HCT116 (cell line): Measurements from ENCODE around the gene RPTOR. TPM values are rescaled to one million over a fixed set of nuclear protein-coding genes. Genes with fewer than 3 reads are reported as not detected.

Experiments used
- ATAC-seq: fragments of 200-7000 bp; cut with Tn5 transposase; 2 replicates; pipeline ENCODE4 v1.9.1; 2020; ENCODE audit warnings: mild to moderate bottlenecking, moderate library complexity
- BruUV-seq: library from RNA; stranded (reverse); fragments of 400-500 nt; replicated peaks from 2 replicates; lab custom pipeline; 2021; lab: Mats Ljungman, UMichigan
- CTCF ChIA-PET: fragments of 300-600 bp; sonication (Branson Sonifier 250); formaldehyde crosslinking; loops from one replicate; lab custom pipeline; 2021; ENCODE audit warnings: antibody characterized with exemption; lab: Charles Lee
- POLR2A ChIA-PET: fragments of 300-600, 350-600 bp; sonication (Branson Sonifier 250); formaldehyde crosslinking; loops from one replicate; lab custom pipeline; 2021; ENCODE audit warnings: antibody characterized with exemption; lab: Charles Lee
- RAD21 ChIA-PET, 2 experiments: fragments of 300-600 bp; sonication (Branson Sonifier 250); formaldehyde crosslinking; loops; one replicate each; lab custom pipeline; 2023; ENCODE audit warnings: low total read pairs in 2 of 2; ENCODE audit not compliant: uncharacterized antibody in 2 of 2, unreplicated experiment in 2 of 2, low non-redundant PET in 1 of 2; lab: Charles Lee
- DNase-seq: peaks from one replicate; pipeline ENCODE4 v3.0.0-alpha.2; 2010; ENCODE audit warnings: low read depth, low spot score
- H2AFZ ChIP-seq: fragments of 200-600 bp; shearing (Covaris generic), sonication (generic); 2 replicates; pipeline ENCODE4 v1.6.1; 2017; ENCODE audit warnings: low read depth, mixed run types, mixed read lengths, antibody characterized with exemption, low read length; ENCODE audit not compliant: poor library complexity, severe bottlenecking
- H3K27ac ChIP-seq: 2 replicates; pipeline ENCODE4 v1.5.1; 2012; ENCODE audit warnings: low read depth, low read length
- H3K27me3 ChIP-seq: fragments of 200-600 bp; sonication (generic); 2 replicates; pipeline ENCODE4 v1.6.1; 2016; ENCODE audit warnings: mixed run types, low read length, mixed read lengths; ENCODE audit not compliant: insufficient read depth
- H3K36me3 ChIP-seq, 2 experiments: fragments of 200-500 bp in 1 of 2; fragments of 200-600 bp in 1 of 2; sonication (Bioruptor generic) in 1 of 2; sonication (generic) in 1 of 2; 2 replicates each; pipeline versions ENCODE4 v1.5.1 to v1.6.1; 2014 to 2016; ENCODE audit warnings: low read length in 2 of 2, inconsistent platforms in 1 of 2, mixed read lengths in 1 of 2, mixed run types in 1 of 2; ENCODE audit not compliant: insufficient read depth in 2 of 2, control insufficient read depth in 1 of 2
- H3K4me1 ChIP-seq, 2 experiments: fragments of 200-600 bp in 1 of 2; sonication (generic) in 1 of 2; 2 replicates each; pipeline versions ENCODE4 v1.5.1 to v1.6.1; 2012 to 2017; ENCODE audit warnings: low read length in 2 of 2, inconsistent platforms in 1 of 2, mild to moderate bottlenecking in 1 of 2, mixed read lengths in 1 of 2, mixed run types in 1 of 2, moderate library complexity in 1 of 2; ENCODE audit not compliant: insufficient read depth in 2 of 2, control insufficient read depth in 1 of 2
- H3K4me2 ChIP-seq: fragments of 200-600 bp; sonication (generic); 2 replicates; pipeline ENCODE4 v1.6.1; 2017; ENCODE audit warnings: mixed run types, low read length, mixed read lengths
- H3K4me3 ChIP-seq, 2 experiments: fragments of 200-600 bp in 1 of 2; sonication (generic) in 1 of 2; replicated peaks in 1 of 2; 2 replicates each; pipeline ENCODE4 v1.5.1; 2011 to 2016; ENCODE audit warnings: low read length in 2 of 2, control low read depth in 1 of 2, low read depth in 1 of 2, mild to moderate bottlenecking in 1 of 2, mixed read lengths in 1 of 2, mixed run types in 1 of 2
- H3K79me2 ChIP-seq: fragments of 200-600 bp; sonication (generic); 2 replicates; pipeline ENCODE4 v1.6.1; 2017; ENCODE audit warnings: mild to moderate bottlenecking, mixed run types, low read length, moderate library complexity, mixed read lengths; ENCODE audit not compliant: insufficient read depth
- H3K9ac ChIP-seq: fragments of 200-600 bp; sonication (generic); 2 replicates; pipeline ENCODE4 v1.6.1; 2016; ENCODE audit warnings: low read length, mixed read lengths
- H3K9me2 ChIP-seq: fragments of 200-600 bp; sonication (generic), shearing (Covaris generic); 2 replicates; pipeline ENCODE4 v1.6.1; 2017; ENCODE audit warnings: mixed run types, mild to moderate bottlenecking, moderate library complexity; ENCODE audit not compliant: insufficient read depth
- H3K9me3 ChIP-seq, 2 experiments: fragments of 200-500 bp in 1 of 2; fragments of 200-600 bp in 1 of 2; sonication (Bioruptor generic) in 1 of 2; sonication (generic) in 1 of 2; 2 replicates each; pipeline ENCODE4 v1.6.1; 2014 to 2017; ENCODE audit warnings: low read length in 2 of 2, mixed read lengths in 2 of 2, inconsistent platforms in 1 of 2, low read depth in 1 of 2, mild to moderate bottlenecking in 1 of 2, mixed run types in 1 of 2, moderate library complexity in 1 of 2; ENCODE audit not compliant: control insufficient read depth in 1 of 2, insufficient read depth in 1 of 2
- H4K20me1 ChIP-seq: fragments of 200-600 bp; sonication (generic), shearing (Covaris generic); 2 replicates; pipeline ENCODE4 v1.6.1; 2017; ENCODE audit warnings: mixed run types, mild to moderate bottlenecking, moderate library complexity; ENCODE audit not compliant: insufficient read depth
- CBX3 ChIP-seq: IDR thresholded peaks from 2 replicates; pipeline ENCODE4 v1.6.1; 2012; ENCODE audit warnings: low read depth
- EGR1 ChIP-seq: IDR thresholded peaks from 2 replicates; pipeline ENCODE4 v1.6.1; 2012; ENCODE audit warnings: low read depth
- ELF1 ChIP-seq: IDR thresholded peaks from 2 replicates; pipeline ENCODE4 v1.6.1; 2012; ENCODE audit warnings: low read depth, borderline replicate concordance
- FOSL1 ChIP-seq: IDR thresholded peaks from 2 replicates; pipeline ENCODE4 v1.6.1; 2012; ENCODE audit warnings: low read depth
- JUND ChIP-seq: IDR thresholded peaks from 2 replicates; pipeline ENCODE4 v1.6.1; 2012
- MAX ChIP-seq: IDR thresholded peaks from 2 replicates; pipeline ENCODE4 v1.6.1; 2012
- POLR2A ChIP-seq: IDR thresholded peaks from 2 replicates; pipeline ENCODE4 v1.7.0; 2011; ENCODE audit warnings: borderline replicate concordance; ENCODE audit not compliant: insufficient read depth, insufficient read length; ENCODE audit errors: extremely low read depth
- SIN3A ChIP-seq: IDR thresholded peaks from 2 replicates; pipeline ENCODE4 v1.6.1; 2012; ENCODE audit warnings: low read depth
- SRF ChIP-seq: IDR thresholded peaks from 2 replicates; pipeline ENCODE4 v1.6.1; 2012; ENCODE audit warnings: low read depth
- TCF7L2 ChIP-seq: IDR thresholded peaks from 2 replicates; pipeline ENCODE4 v1.7.0; 2011; ENCODE audit warnings: borderline replicate concordance, inconsistent platforms; ENCODE audit not compliant: insufficient read depth, insufficient read length; ENCODE audit errors: extremely low read depth
- YY1 ChIP-seq: IDR thresholded peaks from 2 replicates; pipeline ENCODE4 v1.6.1; 2011; ENCODE audit warnings: low read length, low read depth, moderate library complexity, mild to moderate bottlenecking; ENCODE audit not compliant: insufficient replicate concordance; ENCODE audit errors: extremely low read depth
- ZFX ChIP-seq: fragments of 450-650 bp; IDR thresholded peaks from 2 replicates; pipeline ENCODE4 v1.6.1; 2017
- intact Hi-C: fragments of 100-400 bp; cut with micrococcal nuclease; formaldehyde crosslinking; loops from 2 replicates; pipeline ENCODE4 v1.10.0; 2022
- total RNA-seq: library from RNA; stranded (reverse); gene quantifications from one replicate; pipeline ENCODE4 v1.2.1, GENCODE V29; 2021; ENCODE audit not compliant: unreplicated experiment
- TF ChIP-seq, protein P1 (sequence below), 3 experiments: fragments of 200-600 bp in 1 of 3; sonication (generic) in 1 of 3; IDR thresholded peaks in 2 of 3; conservative IDR thresholded peaks in 1 of 3; 2 replicates each; pipeline ENCODE4 v1.5.1; 2012 to 2017; ENCODE audit warnings: low read depth in 2 of 3, low read length in 2 of 3, antibody characterized with exemption in 1 of 3, borderline replicate concordance in 1 of 3, control low read depth in 1 of 3, mild to moderate bottlenecking in 1 of 3, mixed read lengths in 1 of 3, mixed run types in 1 of 3, moderate library complexity in 1 of 3; ENCODE audit not compliant: insufficient read depth in 1 of 3
- TF ChIP-seq, protein P2 (sequence below): IDR thresholded peaks from 2 replicates; pipeline ENCODE4 v1.6.1; 2011; ENCODE audit warnings: mild to moderate bottlenecking, low read length, moderate library complexity; ENCODE audit not compliant: insufficient replicate concordance; ENCODE audit errors: extremely low read depth

Gene RPTOR
- total RNA-seq, 1 experiment from 2014 or later: 69.5 TPM

DNA sequence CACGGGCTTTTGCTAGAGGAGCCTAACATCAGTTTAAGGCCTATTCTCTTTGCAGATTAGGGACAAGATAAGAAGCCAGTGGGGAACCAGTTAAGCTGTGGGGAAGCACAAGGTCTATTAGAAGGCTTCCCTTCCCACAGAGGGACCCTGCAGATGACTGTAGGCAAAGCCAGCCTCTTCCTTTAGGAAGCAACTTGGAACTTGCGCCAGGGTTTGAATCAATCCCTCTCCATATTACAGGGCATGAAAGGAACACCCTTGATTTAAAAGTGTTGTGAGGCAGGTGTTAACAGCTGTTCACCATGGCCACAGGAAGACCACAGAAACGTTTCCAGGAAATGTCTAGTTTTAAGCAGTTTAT lies 77.3 kb downstream of the RPTOR start:
- CTCF ChIA-PET: interaction anchor here (1.5 kb wide), 1 partner anchor 28 kb away, joined by 5 read pairs; no protein-coding TSS in a partner anchor
- ATAC-seq: no peak
- RAD21 ChIA-PET: no interaction called here

More for the DNA sequence above, 77.3 kb downstream of the RPTOR start:
- Histone ChIP-seq H3K27me3 (no peaks in the 10 kb centered on the region), H4K20me1 (peaks cover 7% of the 10 kb centered on the region; the same call in 1 of the 2 replicates), H3K9ac (no peak overlapping the region), H3K9me3 (no peaks in the 10 kb centered on the region), H3K4me2 (no peak overlapping the region), H3K4me1 (peaks cover 19 to 25% of the 10 kb centered on the region in 2 experiments), H3K9me2 (no peaks in the 10 kb centered on the region), H3K27ac (no peak overlapping the region), H3K79me2 (peaks cover 28% of the 10 kb centered on the region), H2AFZ (no peak overlapping the region), H3K36me3 (peaks cover 0 to 3% of the 10 kb centered on the region in 2 experiments; a peak in 1 of 4 replicates), H3K4me3 (no peak overlapping the region)
- no TSS peak for BruUV-seq
- intact Hi-C loops: no loop called here
- POLR2A ChIA-PET: no interaction called here
- TF ChIP-seq EGR1: no peak
- TF ChIP-seq SRF: no peak
- TF ChIP-seq, protein P1, sequence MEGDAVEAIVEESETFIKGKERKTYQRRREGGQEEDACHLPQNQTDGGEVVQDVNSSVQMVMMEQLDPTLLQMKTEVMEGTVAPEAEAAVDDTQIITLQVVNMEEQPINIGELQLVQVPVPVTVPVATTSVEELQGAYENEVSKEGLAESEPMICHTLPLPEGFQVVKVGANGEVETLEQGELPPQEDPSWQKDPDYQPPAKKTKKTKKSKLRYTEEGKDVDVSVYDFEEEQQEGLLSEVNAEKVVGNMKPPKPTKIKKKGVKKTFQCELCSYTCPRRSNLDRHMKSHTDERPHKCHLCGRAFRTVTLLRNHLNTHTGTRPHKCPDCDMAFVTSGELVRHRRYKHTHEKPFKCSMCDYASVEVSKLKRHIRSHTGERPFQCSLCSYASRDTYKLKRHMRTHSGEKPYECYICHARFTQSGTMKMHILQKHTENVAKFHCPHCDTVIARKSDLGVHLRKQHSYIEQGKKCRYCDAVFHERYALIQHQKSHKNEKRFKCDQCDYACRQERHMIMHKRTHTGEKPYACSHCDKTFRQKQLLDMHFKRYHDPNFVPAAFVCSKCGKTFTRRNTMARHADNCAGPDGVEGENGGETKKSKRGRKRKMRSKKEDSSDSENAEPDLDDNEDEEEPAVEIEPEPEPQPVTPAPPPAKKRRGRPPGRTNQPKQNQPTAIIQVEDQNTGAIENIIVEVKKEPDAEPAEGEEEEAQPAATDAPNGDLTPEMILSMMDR (IDR thresholded peaks at IDR 0.05 in 2 of 3, conservative IDR thresholded peaks at IDR 0.05 in 1 of 3; ENCODE audit: borderline replicate concordance in 1 of 3, insufficient read depth in 1 of 3, low read depth in 2 of 3, low read length in 2 of 3): no peak
- no peak for TF ChIP-seq POLR2A
- TF ChIP-seq YY1: no peak
- no peak for TF ChIP-seq ZFX
- no peak for TF ChIP-seq ELF1
- TF ChIP-seq CBX3: no peak
- no peak for TF ChIP-seq JUND
- no peak for TF ChIP-seq MAX
- no peak for TF ChIP-seq SIN3A
- TF ChIP-seq, protein P2, sequence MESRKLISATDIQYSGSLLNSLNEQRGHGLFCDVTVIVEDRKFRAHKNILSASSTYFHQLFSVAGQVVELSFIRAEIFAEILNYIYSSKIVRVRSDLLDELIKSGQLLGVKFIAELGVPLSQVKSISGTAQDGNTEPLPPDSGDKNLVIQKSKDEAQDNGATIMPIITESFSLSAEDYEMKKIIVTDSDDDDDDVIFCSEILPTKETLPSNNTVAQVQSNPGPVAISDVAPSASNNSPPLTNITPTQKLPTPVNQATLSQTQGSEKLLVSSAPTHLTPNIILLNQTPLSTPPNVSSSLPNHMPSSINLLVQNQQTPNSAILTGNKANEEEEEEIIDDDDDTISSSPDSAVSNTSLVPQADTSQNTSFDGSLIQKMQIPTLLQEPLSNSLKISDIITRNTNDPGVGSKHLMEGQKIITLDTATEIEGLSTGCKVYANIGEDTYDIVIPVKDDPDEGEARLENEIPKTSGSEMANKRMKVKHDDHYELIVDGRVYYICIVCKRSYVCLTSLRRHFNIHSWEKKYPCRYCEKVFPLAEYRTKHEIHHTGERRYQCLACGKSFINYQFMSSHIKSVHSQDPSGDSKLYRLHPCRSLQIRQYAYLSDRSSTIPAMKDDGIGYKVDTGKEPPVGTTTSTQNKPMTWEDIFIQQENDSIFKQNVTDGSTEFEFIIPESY: no peak
- TF ChIP-seq FOSL1: no peak
- TF ChIP-seq TCF7L2: no peak
- no peak for DNase-seq
